Bronchial epithelial cell (primary cell): Measurements from ENCODE around the gene NEURL1. TPM values are rescaled to one million over a fixed set of nuclear protein-coding genes. Genes with fewer than 3 reads are reported as not detected.

Source experiments
- DNase-seq: peaks from one replicate; pipeline ENCODE4 v3.0.0-alpha.2; 2010; ENCODE audit warnings: low read depth
- FAIRE-seq: peaks from 2 replicates; lab custom pipeline; 2011; peaks lifted over from hg19 to GRCh38; lab: Jason Lieb, UNC
- H3K27me3 ChIP-seq: 2 replicates; pipeline ENCODE4 v1.5.1; 2011; ENCODE audit warnings: low read length; ENCODE audit not compliant: control insufficient read depth, insufficient read depth
- H3K36me3 ChIP-seq: 2 replicates; pipeline ENCODE4 v1.5.1; 2011; ENCODE audit warnings: low read length; ENCODE audit not compliant: control insufficient read depth, insufficient read depth
- H3K4me3 ChIP-seq: 2 replicates; pipeline ENCODE4 v1.5.1; 2011; ENCODE audit warnings: mild to moderate bottlenecking, low read depth, low read length, control low read depth
- CTCF ChIP-seq: IDR thresholded peaks from 2 replicates; pipeline ENCODE4 v1.5.1; 2011; ENCODE audit warnings: mild to moderate bottlenecking, moderate library complexity, low read length, control low read depth, inconsistent platforms; ENCODE audit not compliant: insufficient read depth, severe bottlenecking
- total RNA-seq: library from RNA; depleted of rRNA; stranded (reverse); fragments of >200 nt; gene quantifications from 2 replicates; pipeline ENCODE4 v1.2.1, GENCODE V29; 2014

Gene NEURL1, protein sequence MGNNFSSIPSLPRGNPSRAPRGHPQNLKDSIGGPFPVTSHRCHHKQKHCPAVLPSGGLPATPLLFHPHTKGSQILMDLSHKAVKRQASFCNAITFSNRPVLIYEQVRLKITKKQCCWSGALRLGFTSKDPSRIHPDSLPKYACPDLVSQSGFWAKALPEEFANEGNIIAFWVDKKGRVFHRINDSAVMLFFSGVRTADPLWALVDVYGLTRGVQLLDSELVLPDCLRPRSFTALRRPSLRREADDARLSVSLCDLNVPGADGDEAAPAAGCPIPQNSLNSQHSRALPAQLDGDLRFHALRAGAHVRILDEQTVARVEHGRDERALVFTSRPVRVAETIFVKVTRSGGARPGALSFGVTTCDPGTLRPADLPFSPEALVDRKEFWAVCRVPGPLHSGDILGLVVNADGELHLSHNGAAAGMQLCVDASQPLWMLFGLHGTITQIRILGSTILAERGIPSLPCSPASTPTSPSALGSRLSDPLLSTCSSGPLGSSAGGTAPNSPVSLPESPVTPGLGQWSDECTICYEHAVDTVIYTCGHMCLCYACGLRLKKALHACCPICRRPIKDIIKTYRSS
- total RNA-seq, result 1.1 and 5.1 TPM in 2 replicates

DNA sequence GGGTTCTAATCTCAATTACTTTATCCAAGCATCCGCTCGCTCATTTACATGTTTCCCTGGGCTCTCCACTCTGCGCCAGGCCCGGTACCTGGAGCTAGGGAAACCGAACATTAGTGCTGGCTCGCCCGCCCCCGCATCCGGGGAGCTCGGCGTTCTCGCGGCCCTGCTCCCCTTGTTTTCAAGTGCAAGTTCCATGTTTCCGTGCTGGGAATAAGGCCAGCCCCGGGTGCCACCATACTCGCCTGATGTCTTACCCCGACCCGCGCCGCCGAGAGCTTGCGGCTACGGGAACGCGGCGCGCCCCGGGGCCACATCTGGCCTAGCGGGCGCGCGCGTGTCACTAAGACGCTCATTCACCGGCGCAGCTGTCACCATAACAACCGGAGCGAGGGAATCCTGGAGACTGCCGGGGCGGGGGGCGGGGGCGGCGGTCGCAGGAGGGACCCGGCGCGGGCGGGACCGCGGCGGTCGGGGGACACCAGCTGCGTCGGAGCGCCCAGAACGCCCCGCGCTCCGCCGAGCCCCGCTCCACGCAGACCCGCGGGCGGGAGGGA, at the start of gene NEURL1:
Gene NEURL1 (plus strand): TSS at position 344 of the 554 bp plus-strand sequence. CDS start 683 bp downstream, outside the sequence.
- TF ChIP-seq CTCF, result no peak
- Histone ChIP-seq H3K36me3 (no peaks in the 10 kb centered on the region), H3K27me3 (peaks cover 12% of the 10 kb centered on the region), H3K4me3 (peak within 1 kb of the TSS; percentile 38)
- FAIRE-seq (no peak), DNase-seq (no peak)

DNA sequence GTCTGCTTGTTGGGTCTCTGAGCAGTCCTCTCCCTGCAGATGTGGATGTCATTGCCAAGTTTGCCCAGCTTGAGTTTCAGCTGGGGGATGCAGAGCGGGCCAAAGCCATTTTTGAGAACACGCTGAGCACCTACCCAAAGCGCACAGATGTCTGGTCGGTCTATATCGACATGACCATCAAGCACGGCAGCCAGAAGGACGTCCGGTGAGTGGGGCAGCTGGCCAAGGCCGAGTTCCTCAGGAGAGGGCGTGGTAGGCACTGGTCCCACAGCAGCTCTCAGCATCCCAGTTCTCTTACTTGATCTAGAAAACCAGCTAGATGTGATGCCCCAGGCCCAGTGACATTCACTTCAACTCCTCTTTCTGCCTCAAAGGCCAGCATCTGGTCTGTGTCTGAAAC, 49.0 kb upstream of the NEURL1 start:
- peaks cover 40% of the 10 kb centered on the region for H3K36me3 ChIP-seq
- no peak for TF ChIP-seq CTCF
- no peak for FAIRE-seq
- no peak for DNase-seq
- H3K27me3 ChIP-seq, result no peaks in the 10 kb centered on the region
- H3K4me3 ChIP-seq, result no peak overlapping the region

DNA sequence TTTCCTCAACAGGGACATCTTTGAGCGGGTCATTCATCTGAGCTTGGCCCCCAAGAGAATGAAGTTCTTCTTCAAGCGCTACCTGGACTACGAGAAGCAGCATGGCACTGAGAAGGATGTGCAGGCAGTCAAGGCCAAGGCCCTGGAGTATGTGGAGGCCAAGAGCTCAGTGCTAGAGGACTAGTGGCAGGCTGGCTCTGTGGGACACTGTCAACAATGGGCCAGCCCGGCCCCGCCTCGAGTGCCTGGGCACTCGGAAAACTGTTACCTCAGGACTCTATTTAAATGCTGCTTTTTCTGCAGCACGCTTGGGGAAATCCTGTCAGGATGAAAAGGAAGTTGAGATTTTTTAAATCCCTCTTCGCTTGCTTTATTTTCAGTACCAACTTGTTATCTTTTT, 48.1 kb upstream of the NEURL1 start:
- DNase-seq, result no peak
- no peak for TF ChIP-seq CTCF
- H3K4me3 ChIP-seq, result no peak overlapping the region
- H3K36me3 ChIP-seq, result peaks cover 33% of the 10 kb centered on the region
- H3K27me3 ChIP-seq, result no peaks in the 10 kb centered on the region
- FAIRE-seq, result no peak

- no peak for FAIRE-seq
- peak; percentile 8 for DNase-seq
- H3K27me3 ChIP-seq, result no peaks in the 10 kb centered on the region
- no peak for TF ChIP-seq CTCF
- no peak overlapping the region for H3K4me3 ChIP-seq
- peaks cover 28% of the 10 kb centered on the region for H3K36me3 ChIP-seq
Measured at GRCh38 chr10:103445767-103446567, 47.5 kb upstream of the NEURL1 start.

DNA sequence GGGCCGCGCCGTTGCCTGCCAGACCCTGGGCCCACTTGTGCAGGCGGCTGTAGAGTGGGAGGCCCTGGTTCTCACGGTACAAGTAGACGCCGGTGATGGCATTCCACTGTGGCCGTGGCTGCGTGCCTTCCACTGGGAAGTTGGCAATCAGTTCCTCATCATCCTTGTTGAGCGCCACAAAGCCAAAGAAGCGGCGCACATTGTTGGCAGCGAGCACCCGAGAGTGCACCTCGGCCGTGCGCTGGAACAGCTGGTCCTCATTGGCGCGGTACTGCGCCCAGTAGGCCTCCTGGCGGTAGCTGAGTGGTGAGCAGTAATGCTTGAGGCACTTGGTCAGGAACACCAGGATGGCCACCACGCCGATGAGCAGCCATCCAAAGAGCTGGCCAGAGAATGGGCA, 46.3 kb upstream of the NEURL1 start:
- H3K4me3 ChIP-seq, result no peak overlapping the region
- FAIRE-seq (no peak), DNase-seq (no peak)
- TF ChIP-seq CTCF, result no peak
- H3K36me3 ChIP-seq, result peaks cover 21% of the 10 kb centered on the region
- no peaks in the 10 kb centered on the region for H3K27me3 ChIP-seq
